ENCODE data around the gene MAP1LC3C.
"Not testable (repeated sequence)": the region's sequence is repeated elsewhere in the genome, so short reads cannot be mapped to it uniquely, and the experiment has no call there.

MAP1LC3C gene

DNA sequence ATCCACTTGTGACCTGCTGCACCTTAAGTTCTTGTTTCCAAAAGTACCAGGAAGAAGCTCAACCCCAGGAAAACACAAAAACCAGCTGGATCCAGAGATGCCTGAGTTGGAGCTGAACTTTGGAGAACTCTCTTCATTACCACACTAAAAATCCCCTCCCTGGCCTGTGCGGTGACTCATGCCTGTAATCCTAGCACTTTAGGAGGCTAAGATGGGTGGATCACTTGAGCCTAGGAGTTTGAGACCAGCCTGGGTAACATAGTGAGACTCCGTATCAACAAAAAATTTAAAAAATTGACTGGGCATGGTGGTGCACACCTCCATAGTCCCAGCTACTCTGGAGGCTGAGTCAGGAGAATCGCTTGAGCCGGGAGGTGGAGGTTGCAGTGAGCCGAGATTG lies 6.2 kb downstream of the MAP1LC3C start:
- DNase-seq (ENCODE audit: low read depth) = peak; percentile 53

- peak; percentile 95 for DNase-seq (ENCODE audit: low read depth)
Observed at GRCh38 chr1:241990040-241990439, 8.9 kb downstream of the MAP1LC3C start.

DNA sequence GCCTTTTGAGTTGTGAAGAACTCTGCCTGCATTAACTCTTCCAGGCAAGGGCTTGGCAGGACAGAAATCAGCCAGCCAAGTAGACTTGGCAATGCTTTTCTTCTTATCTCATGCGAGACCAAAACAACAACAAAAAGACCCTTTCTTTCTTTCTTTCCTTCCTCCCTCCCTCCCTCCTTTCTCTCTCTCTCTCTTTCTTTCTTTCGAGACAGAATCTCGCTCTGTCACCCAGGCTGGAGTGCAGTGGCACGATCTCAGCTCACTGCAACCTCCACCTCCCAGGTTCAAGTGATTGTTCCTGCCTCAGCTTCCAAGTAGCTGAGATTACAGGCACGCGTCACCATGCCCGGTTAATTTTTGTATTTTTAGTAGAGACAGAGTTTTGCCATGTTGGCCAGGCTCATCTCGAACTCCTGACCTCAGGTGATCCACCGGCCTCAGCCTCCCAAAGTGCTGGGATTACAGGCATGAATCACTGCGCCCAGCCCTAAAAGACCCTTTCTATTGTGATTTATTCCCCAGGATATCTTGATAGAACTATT lies 10.4 kb downstream of the MAP1LC3C start:
- DNase-seq (ENCODE audit: low read depth) = not testable (repeated sequence)

- DNase-seq (ENCODE audit: low read depth) = peak; percentile 61
Observed at GRCh38 chr1:241985787-241986186, 13.1 kb downstream of the MAP1LC3C start.

DNA sequence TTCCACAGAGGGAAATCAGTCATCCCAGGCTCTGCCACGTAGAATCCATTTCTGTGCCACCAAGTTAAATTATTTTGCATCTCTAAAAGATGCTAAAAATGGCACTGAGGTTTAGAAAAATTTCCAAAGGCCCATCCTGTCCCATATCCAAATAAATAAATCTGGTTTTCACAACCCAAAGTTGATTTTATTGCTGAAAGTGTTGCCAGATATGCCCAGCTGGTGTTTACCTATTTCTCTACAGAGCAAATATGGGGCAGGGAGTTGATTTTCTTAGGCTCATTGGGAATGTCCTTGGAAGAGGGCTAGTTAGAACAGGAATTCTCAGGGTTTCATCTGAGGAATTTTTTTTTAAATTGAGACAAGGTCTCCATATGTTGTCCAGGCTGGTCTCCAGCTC lies 19.0 kb downstream of the MAP1LC3C start:
- DNase-seq (ENCODE audit: low read depth) = no peak

- no peak for DNase-seq (ENCODE audit: low read depth)
Observed at GRCh38 chr1:241979071-241979470, 19.8 kb downstream of the MAP1LC3C start.

DNA sequence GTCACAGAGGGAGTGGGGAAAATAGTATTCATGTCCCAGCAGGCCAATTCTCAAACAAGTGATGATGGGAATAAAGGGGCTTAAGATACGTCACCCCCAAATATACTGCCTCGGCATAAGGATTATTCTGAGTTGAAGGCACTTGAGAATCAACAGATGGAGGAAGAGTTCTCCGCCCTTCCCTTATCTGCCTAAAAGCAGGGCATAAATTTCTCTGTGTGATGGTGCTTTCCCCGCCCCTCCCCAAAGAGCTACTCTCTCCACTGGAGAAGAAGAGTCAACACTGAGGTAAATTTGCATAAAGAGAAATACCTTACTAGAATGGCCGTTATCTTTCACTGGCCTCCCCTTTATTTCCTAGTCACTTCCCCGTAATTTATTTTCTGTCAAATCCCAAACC lies 22.7 kb downstream of the MAP1LC3C start:
- no peak for DNase-seq (ENCODE audit: low read depth)

DNA sequence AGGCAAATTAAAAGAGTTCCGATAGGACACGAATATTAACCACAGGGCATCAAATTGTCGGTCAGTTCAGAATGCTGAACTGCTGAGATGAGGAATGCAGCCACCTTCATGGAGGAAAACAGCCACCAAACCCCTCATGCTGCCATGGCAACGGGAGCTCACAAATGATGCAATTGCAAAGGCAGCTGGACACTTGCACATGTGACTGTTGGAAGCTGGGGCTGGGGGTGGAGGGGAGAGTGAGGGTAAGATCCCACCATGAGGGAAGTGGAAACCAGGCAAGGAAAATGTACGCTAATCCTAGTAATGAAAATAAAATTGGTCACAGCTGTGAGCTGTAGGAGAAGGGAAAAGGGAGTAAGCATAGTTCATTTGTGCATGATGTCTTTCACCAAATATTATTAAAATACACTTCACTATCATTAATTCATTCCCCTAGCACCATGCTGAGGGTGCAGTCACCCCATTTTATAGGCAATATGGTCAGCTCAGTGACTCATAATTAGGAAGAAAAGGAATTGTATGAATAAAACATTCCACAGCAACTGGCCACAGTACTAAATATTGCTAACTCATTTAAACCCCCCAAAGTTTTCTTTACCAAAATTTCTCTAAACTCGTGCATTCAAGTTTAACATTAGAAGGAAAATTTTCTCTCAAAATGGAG lies 26.1 kb downstream of the MAP1LC3C start:
- peak; percentile 58 for DNase-seq (ENCODE audit: low read depth)

GRCh38 chr1:241968611-241969010 lies 30.3 kb downstream of the MAP1LC3C start:
- no peak for DNase-seq (ENCODE audit: low read depth)

DNA sequence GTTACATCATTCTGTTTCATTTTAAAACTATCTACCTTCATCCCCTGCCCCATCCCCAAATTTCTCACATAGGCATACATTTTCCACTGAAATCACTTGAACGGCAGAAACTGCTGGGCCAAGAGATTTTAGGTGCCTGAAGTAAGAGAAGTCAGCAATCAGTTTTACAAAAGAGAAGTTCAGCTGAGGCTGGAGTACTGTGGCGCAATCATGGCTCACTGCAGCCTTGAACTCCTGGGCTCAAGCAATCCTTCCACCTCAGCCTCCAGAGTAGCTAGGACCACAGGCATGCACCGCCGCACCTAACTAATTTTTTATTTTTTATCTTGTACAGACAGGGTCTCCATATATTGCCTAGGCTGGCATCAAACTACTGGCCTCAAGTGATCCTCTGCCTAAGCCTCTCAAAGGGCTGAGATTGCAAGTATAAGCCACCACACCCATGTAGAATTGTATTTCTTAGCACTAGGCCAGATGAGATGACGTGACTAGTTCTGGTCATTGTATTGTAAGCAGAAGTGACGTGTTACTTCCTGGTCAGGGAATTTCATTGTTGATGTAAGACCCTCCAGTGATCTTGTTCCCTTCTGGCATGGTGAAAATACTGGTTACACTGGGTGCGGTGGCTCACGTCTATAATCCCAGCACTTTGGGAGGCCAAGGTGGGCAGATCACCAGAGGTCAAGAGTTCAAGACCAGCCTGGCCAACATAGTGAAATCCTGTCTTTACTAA lies 34.2 kb downstream of the MAP1LC3C start:
- no peak for DNase-seq (ENCODE audit: low read depth)

- DNase-seq (ENCODE audit: low read depth) = no peak
Observed at GRCh38 chr1:241963722-241964121, 35.2 kb downstream of the MAP1LC3C start.

GRCh38 chr1:241962153-241962552 lies 36.7 kb downstream of the MAP1LC3C start:
- no peak for DNase-seq (ENCODE audit: low read depth)

DNA sequence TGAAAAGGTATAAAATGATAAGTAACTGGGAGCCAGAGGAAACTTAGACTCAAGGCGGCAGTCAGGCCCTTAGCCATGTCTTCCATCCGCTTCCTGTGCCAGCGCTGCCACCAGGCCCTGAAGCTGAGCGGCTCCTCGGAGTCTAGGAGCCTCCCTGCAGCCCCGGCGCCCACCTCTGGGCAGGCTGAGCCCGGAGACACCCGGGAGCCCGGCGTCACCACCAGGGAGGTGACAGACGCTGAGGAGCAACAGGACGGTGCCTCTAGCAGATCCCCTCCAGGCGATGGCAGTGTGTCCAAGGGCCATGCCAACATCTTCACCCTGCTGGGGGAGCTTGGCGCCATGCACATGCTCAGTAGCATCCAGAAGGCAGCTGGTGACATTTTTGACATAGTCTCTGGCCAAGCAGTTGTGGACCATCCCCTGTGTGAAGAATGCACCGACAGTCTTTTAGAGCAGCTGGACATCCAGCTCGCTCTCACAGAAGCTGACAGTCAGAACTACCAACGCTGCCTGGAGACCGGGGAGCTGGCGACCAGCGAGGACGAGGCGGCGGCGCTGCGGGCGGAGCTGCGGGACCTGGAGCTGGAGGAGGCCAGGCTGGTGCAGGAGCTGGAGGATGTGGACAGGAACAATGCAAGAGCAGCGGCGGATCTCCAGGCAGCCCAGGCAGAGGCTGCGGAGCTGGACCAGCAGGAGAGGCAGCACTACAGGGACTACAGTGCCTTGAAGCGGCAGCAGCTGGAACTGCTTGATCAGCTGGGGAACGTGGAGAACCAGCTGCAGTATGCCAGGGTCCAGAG lies 41.0 kb downstream of the MAP1LC3C start, which contains the start of gene BECN2:
TSS of gene BECN2 (plus strand) at position 76 of the 803 bp plus-strand sequence. CDS start at position 76, 0 bp downstream.
- DNase-seq (ENCODE audit: low read depth) = no peak

GRCh38 chr1:241950390-241950789 lies 48.5 kb downstream of the MAP1LC3C start:
- DNase-seq (ENCODE audit: low read depth) = peak; percentile 31

- DNase-seq (ENCODE audit: low read depth) = no peak
Observed at GRCh38 chr1:241947354-241947753, 51.5 kb downstream of the MAP1LC3C start.

Data from iris pigment epithelial cell (primary cell).